ENCODE measurements around the gene MYLK3.

MYLK3 gene

GRCh38 chr16:46775214-46775613 lies 27.1 kb upstream of the MYLK3 start:
- DNase-seq (ENCODE audit: low read depth): no peak
- TF ChIP-seq CTCF (IDR thresholded peaks at IDR 0.05; ENCODE audit: control insufficient read depth, insufficient read depth, low read depth, low read length, missing control alignments): no peak
- no peak overlapping the region for H3K4me3 ChIP-seq (ENCODE audit: control insufficient read depth, low read depth, low read length)

- H3K4me3 ChIP-seq (ENCODE audit: control insufficient read depth, low read depth, low read length): no peak overlapping the region
- no peak for TF ChIP-seq CTCF (IDR thresholded peaks at IDR 0.05; ENCODE audit: control insufficient read depth, insufficient read depth, low read depth, low read length, missing control alignments)
- no peak for DNase-seq (ENCODE audit: low read depth)
These were observed 26.6 kb upstream of the MYLK3 start for GRCh38 chr16:46774743-46775177.

- H3K4me3 ChIP-seq (ENCODE audit: control insufficient read depth, low read depth, low read length): no peak overlapping the region
- TF ChIP-seq CTCF (IDR thresholded peaks at IDR 0.05; ENCODE audit: control insufficient read depth, insufficient read depth, low read depth, low read length, missing control alignments): no peak
- no peak for DNase-seq (ENCODE audit: low read depth)
These were observed 24.3 kb upstream of the MYLK3 start for GRCh38 chr16:46772463-46772862.

- DNase-seq (ENCODE audit: low read depth): no peak
- H3K4me3 ChIP-seq (ENCODE audit: control insufficient read depth, low read depth, low read length): no peak overlapping the region
- TF ChIP-seq CTCF (IDR thresholded peaks at IDR 0.05; ENCODE audit: control insufficient read depth, insufficient read depth, low read depth, low read length, missing control alignments): no peak
These were observed 20.7 kb upstream of the MYLK3 start for GRCh38 chr16:46768809-46769208.

GRCh38 chr16:46765050-46765449 lies 16.9 kb upstream of the MYLK3 start:
- no peak for TF ChIP-seq CTCF (IDR thresholded peaks at IDR 0.05; ENCODE audit: control insufficient read depth, insufficient read depth, low read depth, low read length, missing control alignments)

GRCh38 chr16:46763147-46763546 lies 15.0 kb upstream of the MYLK3 start:
- no peak for DNase-seq (ENCODE audit: low read depth)
- H3K4me3 ChIP-seq (ENCODE audit: control insufficient read depth, low read depth, low read length): no peak overlapping the region
- TF ChIP-seq CTCF (IDR thresholded peaks at IDR 0.05; ENCODE audit: control insufficient read depth, insufficient read depth, low read depth, low read length, missing control alignments): no peak

More at GRCh38 chr16:46765050-46765449, 16.9 kb upstream of the MYLK3 start:
- peak; percentile 20 for DNase-seq (ENCODE audit: low read depth)
- H3K4me3 ChIP-seq (ENCODE audit: control insufficient read depth, low read depth, low read length): no peak overlapping the region

GRCh38 chr16:46762583-46762982 lies 14.4 kb upstream of the MYLK3 start:
- no peak for DNase-seq (ENCODE audit: low read depth)
- no peak for TF ChIP-seq CTCF (IDR thresholded peaks at IDR 0.05; ENCODE audit: control insufficient read depth, insufficient read depth, low read depth, low read length, missing control alignments)
- no peak overlapping the region for H3K4me3 ChIP-seq (ENCODE audit: control insufficient read depth, low read depth, low read length)
